Right lobe of liver (tissue), 4 donors: ENCODE measurements around the gene CRYBA4.

Experiments used
- POLR2A ChIP-seq: fragments of 450-650 bp; IDR thresholded peaks from one replicate; pipeline ENCODE4 v1.6.1; 2017; ENCODE audit warnings: antibody characterized with exemption, mild to moderate bottlenecking
- TF ChIP-seq, protein P1 (sequence below), 4 donors: fragments of 200-600 bp in 3 of 4; fragments of 450-650 bp in 1 of 4; IDR thresholded peaks; one replicate each; pipeline versions ENCODE4 v1.5.1 to v1.8.0; 2016 to 2022; ENCODE audit warnings: antibody characterized with exemption in 4 of 4, mild to moderate bottlenecking in 2 of 4
- donor health status: DM: no; HTN: no; CAD: no.
- donor health status: DM: no; HTN: no; CAD: no.
- donor health status: DM: no; HTN: yes; CAD: no.

DNA sequence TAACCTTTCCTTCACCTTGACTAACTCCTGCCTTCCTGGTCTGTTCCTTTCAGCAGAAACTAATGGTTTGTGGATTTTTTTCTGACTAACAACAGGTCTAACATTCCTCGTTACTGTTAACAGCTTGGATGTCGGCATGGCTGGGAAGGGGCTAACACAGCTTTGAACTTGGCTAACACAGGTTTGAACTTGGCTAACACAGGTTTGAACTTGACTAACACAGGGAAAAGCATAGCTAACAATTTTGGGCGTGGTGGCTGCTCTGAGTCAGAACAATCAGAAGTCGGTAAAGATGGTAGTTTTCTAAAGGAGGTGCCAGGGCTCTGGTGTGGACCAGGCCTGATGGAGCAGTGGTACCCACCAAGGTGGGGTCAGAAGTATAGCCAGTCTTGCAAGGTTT, 51.7 kb downstream of the CRYBA4 start:
- TF ChIP-seq POLR2A, result no peak
- TF ChIP-seq, protein P1, sequence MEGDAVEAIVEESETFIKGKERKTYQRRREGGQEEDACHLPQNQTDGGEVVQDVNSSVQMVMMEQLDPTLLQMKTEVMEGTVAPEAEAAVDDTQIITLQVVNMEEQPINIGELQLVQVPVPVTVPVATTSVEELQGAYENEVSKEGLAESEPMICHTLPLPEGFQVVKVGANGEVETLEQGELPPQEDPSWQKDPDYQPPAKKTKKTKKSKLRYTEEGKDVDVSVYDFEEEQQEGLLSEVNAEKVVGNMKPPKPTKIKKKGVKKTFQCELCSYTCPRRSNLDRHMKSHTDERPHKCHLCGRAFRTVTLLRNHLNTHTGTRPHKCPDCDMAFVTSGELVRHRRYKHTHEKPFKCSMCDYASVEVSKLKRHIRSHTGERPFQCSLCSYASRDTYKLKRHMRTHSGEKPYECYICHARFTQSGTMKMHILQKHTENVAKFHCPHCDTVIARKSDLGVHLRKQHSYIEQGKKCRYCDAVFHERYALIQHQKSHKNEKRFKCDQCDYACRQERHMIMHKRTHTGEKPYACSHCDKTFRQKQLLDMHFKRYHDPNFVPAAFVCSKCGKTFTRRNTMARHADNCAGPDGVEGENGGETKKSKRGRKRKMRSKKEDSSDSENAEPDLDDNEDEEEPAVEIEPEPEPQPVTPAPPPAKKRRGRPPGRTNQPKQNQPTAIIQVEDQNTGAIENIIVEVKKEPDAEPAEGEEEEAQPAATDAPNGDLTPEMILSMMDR (IDR thresholded peaks at IDR 0.05), result no peak
